ENCODE results near the gene MTPN.

MTPN gene

DNA sequence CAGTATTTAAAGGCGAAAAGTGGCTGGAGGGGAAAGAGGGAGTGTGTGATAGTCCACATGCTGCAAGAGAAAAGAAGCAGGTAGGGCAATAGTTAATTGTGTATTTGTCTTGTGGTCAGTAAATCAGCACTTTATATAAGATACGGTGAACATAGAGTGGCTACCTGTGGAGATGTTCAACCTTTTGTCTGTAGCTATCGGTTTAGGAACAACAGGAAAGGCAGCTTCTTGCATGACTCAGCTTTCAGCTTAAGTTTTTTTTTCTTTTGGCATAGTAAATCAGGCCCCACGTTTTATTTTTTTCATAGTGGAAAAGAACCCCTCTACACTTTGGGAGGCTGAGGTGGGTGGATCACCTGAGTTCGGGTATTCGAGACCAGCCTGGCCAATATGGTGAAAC lies 14.2 kb upstream of the MTPN start:
- Histone ChIP-seq H3K79me2 (ENCODE audit: low read length) (no peaks in the 10 kb centered on the region), H3K9me3 (replicated peaks; ENCODE audit: insufficient read depth, low read length) (no peaks in the 10 kb centered on the region), H3K27me3 (replicated peaks; ENCODE audit: insufficient read depth, low read length) (no peaks in the 10 kb centered on the region), H3K4me3 (ENCODE audit: low read length) (no peak overlapping the region), H3K27ac (ENCODE audit: low read length) (no peak overlapping the region), H3K4me1 (ENCODE audit: low read length) (no peaks in the 10 kb centered on the region), H2AFZ (ENCODE audit: low read length) (no peak overlapping the region), H3F3A (ENCODE audit: insufficient read depth, low read length) (no peaks in the 10 kb centered on the region), H4K20me1 (ENCODE audit: insufficient read depth, low read length) (no peaks in the 10 kb centered on the region), H3K9me2 (replicated peaks; ENCODE audit: insufficient read depth, low read length) (no peaks in the 10 kb centered on the region), H3K9ac (ENCODE audit: low read length) (no peak overlapping the region), H3K4me2 (ENCODE audit: low read depth, low read length) (no peak overlapping the region), H3K36me3 (replicated peaks; ENCODE audit: insufficient read depth, low read length) (no peaks in the 10 kb centered on the region)
- TF ChIP-seq EZH2 (optimal IDR thresholded peaks at IDR 0.05; ENCODE audit: low read depth, low read length), result no peak
- no peak for TF ChIP-seq CTCF (IDR thresholded peaks at IDR 0.05; ENCODE audit: low read length)
- no peak for TF ChIP-seq EZH2phosphoT487 (IDR thresholded peaks at IDR 0.05; ENCODE audit: low read length)
- no peak for DNase-seq

DNA sequence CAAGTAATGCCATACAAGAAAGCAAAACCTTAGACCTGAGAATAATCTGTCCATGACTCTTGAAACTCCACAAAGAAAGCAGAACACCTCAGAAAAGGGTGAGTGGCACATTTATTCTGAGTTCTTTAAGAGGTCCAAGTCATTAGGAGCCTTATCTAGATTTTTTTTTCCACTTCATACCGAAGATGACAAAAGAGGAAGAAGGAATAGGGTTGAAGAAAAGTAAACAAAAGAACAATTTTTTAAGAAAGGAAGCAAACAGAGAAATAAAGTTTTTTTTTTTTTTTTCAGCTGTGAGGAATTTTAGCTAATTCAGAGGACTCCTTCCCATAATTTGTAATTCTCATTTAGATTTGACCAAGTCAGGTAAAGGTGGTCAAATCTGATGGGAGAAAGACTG lies 13.1 kb upstream of the MTPN start:
- H3K79me2 ChIP-seq (ENCODE audit: low read length), result no peaks in the 10 kb centered on the region
- H4K20me1 ChIP-seq (ENCODE audit: insufficient read depth, low read length), result no peaks in the 10 kb centered on the region
- H2AFZ ChIP-seq (ENCODE audit: low read length), result no peak overlapping the region
- H3K9me2 ChIP-seq (replicated peaks; ENCODE audit: insufficient read depth, low read length), result no peaks in the 10 kb centered on the region
- no peaks in the 10 kb centered on the region for H3F3A ChIP-seq (ENCODE audit: insufficient read depth, low read length)
- no peak overlapping the region for H3K4me3 ChIP-seq (ENCODE audit: low read length)
- H3K9ac ChIP-seq (ENCODE audit: low read length), result no peak overlapping the region
- no peaks in the 10 kb centered on the region for H3K4me1 ChIP-seq (ENCODE audit: low read length)
- no peak overlapping the region for H3K27ac ChIP-seq (ENCODE audit: low read length)
- no peak for TF ChIP-seq EZH2 (optimal IDR thresholded peaks at IDR 0.05; ENCODE audit: low read depth, low read length)
- no peak for TF ChIP-seq CTCF (IDR thresholded peaks at IDR 0.05; ENCODE audit: low read length)
- TF ChIP-seq EZH2phosphoT487 (IDR thresholded peaks at IDR 0.05; ENCODE audit: low read length), result no peak
- no peaks in the 10 kb centered on the region for H3K27me3 ChIP-seq (replicated peaks; ENCODE audit: insufficient read depth, low read length)
- no peaks in the 10 kb centered on the region for H3K9me3 ChIP-seq (replicated peaks; ENCODE audit: insufficient read depth, low read length)
- DNase-seq, result no peak
- H3K36me3 ChIP-seq (replicated peaks; ENCODE audit: insufficient read depth, low read length), result no peaks in the 10 kb centered on the region
- H3K4me2 ChIP-seq (ENCODE audit: low read depth, low read length), result no peak overlapping the region

- H3K4me3 ChIP-seq (ENCODE audit: low read length), result no peak overlapping the region
- H4K20me1 ChIP-seq (ENCODE audit: insufficient read depth, low read length), result peaks cover 5% of the 10 kb centered on the region; the same call in 1 of the 2 replicates
- no peaks in the 10 kb centered on the region for H3K36me3 ChIP-seq (replicated peaks; ENCODE audit: insufficient read depth, low read length)
- H3K9ac ChIP-seq (ENCODE audit: low read length), result no peak overlapping the region
- H3K4me2 ChIP-seq (ENCODE audit: low read depth, low read length), result no peak overlapping the region
- peaks cover 20% of the 10 kb centered on the region for H3K4me1 ChIP-seq (ENCODE audit: low read length)
- H2AFZ ChIP-seq (ENCODE audit: low read length), result no peak overlapping the region
- DNase-seq, result no peak
- TF ChIP-seq EZH2 (optimal IDR thresholded peaks at IDR 0.05; ENCODE audit: low read depth, low read length), result no peak
- TF ChIP-seq CTCF (IDR thresholded peaks at IDR 0.05; ENCODE audit: low read length), result no peak
- TF ChIP-seq EZH2phosphoT487 (IDR thresholded peaks at IDR 0.05; ENCODE audit: low read length), result no peak
- H3K27ac ChIP-seq (ENCODE audit: low read length), result no peak overlapping the region
- H3F3A ChIP-seq (ENCODE audit: insufficient read depth, low read length), result peaks cover 15% of the 10 kb centered on the region
- peaks cover under 1% of the 10 kb centered on the region for H3K79me2 ChIP-seq (ENCODE audit: low read length)
- H3K9me2 ChIP-seq (replicated peaks; ENCODE audit: insufficient read depth, low read length), result no peaks in the 10 kb centered on the region
- H3K27me3 ChIP-seq (replicated peaks; ENCODE audit: insufficient read depth, low read length), result peaks cover 18% of the 10 kb centered on the region
- no peaks in the 10 kb centered on the region for H3K9me3 ChIP-seq (replicated peaks; ENCODE audit: insufficient read depth, low read length)
Measured at GRCh38 chr7:135981958-135982646, 4.9 kb upstream of the MTPN start.

All from MM.1S (cell line).